ENCODE measurements around the gene TK2.

DNA sequence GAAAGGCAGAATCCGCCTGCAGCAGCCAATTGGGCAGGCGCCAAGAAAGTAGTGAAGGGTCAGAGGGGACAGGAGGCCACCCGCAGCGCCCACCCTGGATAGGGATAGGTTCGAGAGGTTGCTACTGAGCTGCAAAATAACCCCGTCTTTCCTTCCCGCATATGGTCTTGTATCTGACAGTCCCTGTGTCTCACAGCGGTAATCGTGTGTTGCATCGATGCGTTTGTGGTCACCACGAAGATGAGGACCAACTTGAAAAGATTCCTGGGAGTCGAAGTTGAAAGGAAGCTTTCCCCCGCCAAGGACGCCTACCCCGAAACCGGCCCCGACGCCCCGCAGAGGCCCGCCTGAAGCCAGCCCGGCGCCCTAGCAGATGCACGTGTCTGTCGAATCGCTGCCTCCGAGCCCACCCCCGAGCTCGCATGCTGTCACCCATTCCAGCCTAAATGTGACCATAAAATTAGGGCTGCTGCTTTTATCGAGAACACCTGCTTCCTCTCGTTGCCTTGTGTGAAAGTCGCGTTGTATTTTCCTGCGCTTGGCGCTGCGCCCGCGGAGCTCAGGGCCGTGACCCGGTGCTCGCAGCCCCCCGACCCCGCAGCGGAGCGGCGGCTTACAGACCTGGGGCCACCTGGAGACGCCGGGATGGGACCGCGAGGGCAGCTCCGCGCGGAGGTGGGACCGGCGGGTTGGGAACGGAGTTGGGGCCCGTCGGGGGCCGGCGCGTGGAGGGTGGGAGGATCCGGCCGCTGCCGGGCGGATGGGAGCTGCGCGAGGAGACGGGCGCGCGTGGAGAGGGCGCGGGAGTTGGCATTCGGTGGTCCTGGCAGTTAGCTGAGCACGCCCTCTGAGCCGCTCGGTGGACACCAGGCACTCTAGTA, 29.0 kb upstream of the TK2 start, which contains the start of gene CMTM2:
- TF ChIP-seq, protein P1, sequence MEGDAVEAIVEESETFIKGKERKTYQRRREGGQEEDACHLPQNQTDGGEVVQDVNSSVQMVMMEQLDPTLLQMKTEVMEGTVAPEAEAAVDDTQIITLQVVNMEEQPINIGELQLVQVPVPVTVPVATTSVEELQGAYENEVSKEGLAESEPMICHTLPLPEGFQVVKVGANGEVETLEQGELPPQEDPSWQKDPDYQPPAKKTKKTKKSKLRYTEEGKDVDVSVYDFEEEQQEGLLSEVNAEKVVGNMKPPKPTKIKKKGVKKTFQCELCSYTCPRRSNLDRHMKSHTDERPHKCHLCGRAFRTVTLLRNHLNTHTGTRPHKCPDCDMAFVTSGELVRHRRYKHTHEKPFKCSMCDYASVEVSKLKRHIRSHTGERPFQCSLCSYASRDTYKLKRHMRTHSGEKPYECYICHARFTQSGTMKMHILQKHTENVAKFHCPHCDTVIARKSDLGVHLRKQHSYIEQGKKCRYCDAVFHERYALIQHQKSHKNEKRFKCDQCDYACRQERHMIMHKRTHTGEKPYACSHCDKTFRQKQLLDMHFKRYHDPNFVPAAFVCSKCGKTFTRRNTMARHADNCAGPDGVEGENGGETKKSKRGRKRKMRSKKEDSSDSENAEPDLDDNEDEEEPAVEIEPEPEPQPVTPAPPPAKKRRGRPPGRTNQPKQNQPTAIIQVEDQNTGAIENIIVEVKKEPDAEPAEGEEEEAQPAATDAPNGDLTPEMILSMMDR (IDR thresholded peaks at IDR 0.05), result no peak
- TF ChIP-seq POLR2A (IDR thresholded peaks at IDR 0.05), result no peak

Data from heart left ventricle (tissue), 13 donors.